ENCODE results near the gene FAF1.

DNA sequence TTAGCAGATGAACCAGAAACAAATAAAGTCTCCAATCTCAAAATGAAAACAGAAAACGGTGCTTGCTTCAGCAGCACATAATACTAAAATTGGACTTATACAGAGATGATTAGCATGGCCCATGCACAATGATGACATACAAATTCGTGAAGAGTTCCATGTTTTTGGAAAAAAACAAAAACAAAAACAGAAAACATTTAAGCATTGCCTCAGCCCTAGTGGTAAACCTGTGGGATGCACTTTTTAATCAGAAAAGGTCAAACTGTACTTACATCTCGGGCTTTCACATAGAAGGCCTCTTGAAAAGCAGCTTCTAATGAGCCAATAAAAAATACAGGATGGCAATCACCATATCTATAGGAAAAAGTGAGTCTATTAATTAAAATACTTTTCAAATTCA, 377.7 kb downstream of the FAF1 start:
- no peak for TF ChIP-seq GATAD2A (IDR thresholded peaks at IDR 0.05)
- no peak for TF ChIP-seq SMARCA5 (IDR thresholded peaks at IDR 0.05)
- TF ChIP-seq EZH2 (IDR thresholded peaks at IDR 0.05; ENCODE audit: borderline replicate concordance, low read depth, low read length) = no peak
- TF ChIP-seq, protein P1, sequence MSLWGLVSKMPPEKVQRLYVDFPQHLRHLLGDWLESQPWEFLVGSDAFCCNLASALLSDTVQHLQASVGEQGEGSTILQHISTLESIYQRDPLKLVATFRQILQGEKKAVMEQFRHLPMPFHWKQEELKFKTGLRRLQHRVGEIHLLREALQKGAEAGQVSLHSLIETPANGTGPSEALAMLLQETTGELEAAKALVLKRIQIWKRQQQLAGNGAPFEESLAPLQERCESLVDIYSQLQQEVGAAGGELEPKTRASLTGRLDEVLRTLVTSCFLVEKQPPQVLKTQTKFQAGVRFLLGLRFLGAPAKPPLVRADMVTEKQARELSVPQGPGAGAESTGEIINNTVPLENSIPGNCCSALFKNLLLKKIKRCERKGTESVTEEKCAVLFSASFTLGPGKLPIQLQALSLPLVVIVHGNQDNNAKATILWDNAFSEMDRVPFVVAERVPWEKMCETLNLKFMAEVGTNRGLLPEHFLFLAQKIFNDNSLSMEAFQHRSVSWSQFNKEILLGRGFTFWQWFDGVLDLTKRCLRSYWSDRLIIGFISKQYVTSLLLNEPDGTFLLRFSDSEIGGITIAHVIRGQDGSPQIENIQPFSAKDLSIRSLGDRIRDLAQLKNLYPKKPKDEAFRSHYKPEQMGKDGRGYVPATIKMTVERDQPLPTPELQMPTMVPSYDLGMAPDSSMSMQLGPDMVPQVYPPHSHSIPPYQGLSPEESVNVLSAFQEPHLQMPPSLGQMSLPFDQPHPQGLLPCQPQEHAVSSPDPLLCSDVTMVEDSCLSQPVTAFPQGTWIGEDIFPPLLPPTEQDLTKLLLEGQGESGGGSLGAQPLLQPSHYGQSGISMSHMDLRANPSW (CRISPR knock-in tag; IDR thresholded peaks at IDR 0.05) = no peak
- no peak for TF ChIP-seq CTBP1 (IDR thresholded peaks at IDR 0.05; ENCODE audit: borderline replicate concordance)
- no peak for TF ChIP-seq EGR1 (conservative IDR thresholded peaks at IDR 0.05)
- TF ChIP-seq, protein P2, sequence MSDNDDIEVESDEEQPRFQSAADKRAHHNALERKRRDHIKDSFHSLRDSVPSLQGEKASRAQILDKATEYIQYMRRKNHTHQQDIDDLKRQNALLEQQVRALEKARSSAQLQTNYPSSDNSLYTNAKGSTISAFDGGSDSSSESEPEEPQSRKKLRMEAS (CRISPR knock-in tag; IDR thresholded peaks at IDR 0.05) = no peak
- no peak for TF ChIP-seq CHD4 (IDR thresholded peaks at IDR 0.05; ENCODE audit: insufficient read depth, insufficient replicate concordance, low read depth, low read length, poor library complexity, severe bottlenecking)

Data from K562 (cell line).